CD14-positive monocyte (primary cell): ENCODE measurements around the gene SLC8A2. TPM values are rescaled to one million over a fixed set of nuclear protein-coding genes. Genes with fewer than 3 reads are reported as not detected.

Experiments used
- DNase-seq, 3 donors: peaks; one replicate each; pipeline ENCODE4 v3.0.0-alpha.2; 2011 to 2022
- H2AFZ ChIP-seq: 2 replicates; pipeline ENCODE4 v1.6.0; 2012; ENCODE audit warnings: mild to moderate bottlenecking, low read depth, low read length, inconsistent platforms; ENCODE audit not compliant: insufficient read depth, poor library complexity, severe bottlenecking
- H3K27ac ChIP-seq, 2 donors: 1 replicate in 1 of 2; 2 replicates in 1 of 2; pipeline ENCODE4 v1.5.1; 2012 to 2013; ENCODE audit warnings: low read length in 2 of 2, control low read depth in 1 of 2, inconsistent platforms in 1 of 2, low read depth in 1 of 2, mild to moderate bottlenecking in 1 of 2
- H3K27me3 ChIP-seq, 2 donors: one replicate each; pipeline versions ENCODE4 v1.6.0 to v1.6.1; 2011 to 2013; ENCODE audit warnings: low read length in 2 of 2; ENCODE audit not compliant: control insufficient read depth in 2 of 2, insufficient read depth in 2 of 2
- H3K36me3 ChIP-seq, 2 donors: replicated peaks in 1 of 2; 1 replicate in 1 of 2; 2 replicates in 1 of 2; pipeline versions ENCODE4 v1.5.1 to v1.6.1; 2012 to 2013; ENCODE audit warnings: low read length in 2 of 2, control low read depth in 1 of 2, inconsistent platforms in 1 of 2, mild to moderate bottlenecking in 1 of 2; ENCODE audit not compliant: insufficient read depth in 2 of 2, control insufficient read depth in 1 of 2
- H3K4me1 ChIP-seq, 2 donors: 1 replicate in 1 of 2; 2 replicates in 1 of 2; pipeline versions ENCODE4 v1.5.1 to v1.6.1; 2012 to 2013; ENCODE audit warnings: low read length in 2 of 2, control low read depth in 1 of 2, inconsistent platforms in 1 of 2, mild to moderate bottlenecking in 1 of 2, moderate library complexity in 1 of 2; ENCODE audit not compliant: insufficient read depth in 2 of 2, control insufficient read depth in 1 of 2
- H3K4me2 ChIP-seq: replicated peaks from 2 replicates; pipeline ENCODE3; 2012; ENCODE audit warnings: low read length, moderate library complexity, mild to moderate bottlenecking; ENCODE audit not compliant: poor library complexity, severe bottlenecking; ENCODE audit errors: extremely low read depth
- H3K4me3 ChIP-seq, 3 experiments: fragments of 200-600 bp in 1 of 3; sonication (generic) in 1 of 3; replicated peaks in 1 of 3; 1 replicate in 2 of 3; 2 replicates in 1 of 3; pipeline ENCODE4 v1.5.1; 2011 to 2013; ENCODE audit warnings: low read length in 3 of 3, mild to moderate bottlenecking in 3 of 3, control low read depth in 2 of 3, low read depth in 2 of 3, inconsistent platforms in 1 of 3, moderate library complexity in 1 of 3
- H3K79me2 ChIP-seq: 2 replicates; pipeline ENCODE4 v1.6.0; 2012; ENCODE audit warnings: mild to moderate bottlenecking, control low read depth, inconsistent platforms, low read length, moderate library complexity; ENCODE audit not compliant: insufficient read depth
- H3K9ac ChIP-seq: 2 replicates; pipeline ENCODE4 v1.6.0; 2017; ENCODE audit warnings: low read length, mild to moderate bottlenecking; ENCODE audit not compliant: insufficient read depth, poor library complexity, severe bottlenecking
- H3K9me3 ChIP-seq, 2 donors: replicated peaks in 1 of 2; 1 replicate in 1 of 2; 2 replicates in 1 of 2; pipeline versions ENCODE4 v1.5.1 to v1.6.1; 2012 to 2013; ENCODE audit warnings: low read length in 2 of 2, control low read depth in 1 of 2; ENCODE audit not compliant: control insufficient read depth in 1 of 2, insufficient read depth in 1 of 2
- H4K20me1 ChIP-seq: 2 replicates; pipeline ENCODE4 v1.6.0; 2012; ENCODE audit warnings: mild to moderate bottlenecking, low read length, control low read depth, moderate library complexity; ENCODE audit not compliant: insufficient read depth
- H3K27ac Mint-ChIP-seq, 7 donors: one replicate each; pipeline ENCODE4 v1.8.0; 2020; ENCODE audit warnings: mild to moderate bottlenecking in 7 of 7, mixed read lengths in 7 of 7, moderate library complexity in 6 of 7, inconsistent platforms in 2 of 7
- H3K27me3 Mint-ChIP-seq, 3 donors: one replicate each; pipeline ENCODE4 v1.8.0; 2021 to 2022; ENCODE audit warnings: low read depth in 3 of 3, mild to moderate bottlenecking in 3 of 3, mixed read lengths in 3 of 3, moderate library complexity in 3 of 3, inconsistent platforms in 1 of 3
- H3K36me3 Mint-ChIP-seq, 2 donors: one replicate each; pipeline ENCODE4 v1.8.0; 2020; ENCODE audit warnings: mixed read lengths in 2 of 2, inconsistent platforms in 1 of 2, mild to moderate bottlenecking in 1 of 2
- H3K4me1 Mint-ChIP-seq: one replicate; pipeline ENCODE4 v1.8.0; 2020; ENCODE audit warnings: mild to moderate bottlenecking, mixed read lengths
- H3K4me3 Mint-ChIP-seq, 2 donors: one replicate each; pipeline ENCODE4 v1.8.0; 2020; ENCODE audit warnings: mild to moderate bottlenecking in 2 of 2, mixed read lengths in 2 of 2, moderate library complexity in 1 of 2
- H3K9me3 Mint-ChIP-seq, 7 donors: one replicate each; pipeline ENCODE4 v1.8.0; 2020 to 2022; ENCODE audit warnings: mixed read lengths in 7 of 7, mild to moderate bottlenecking in 6 of 7, moderate library complexity in 6 of 7, inconsistent platforms in 2 of 7
- CTCF ChIP-seq: fragments of 200-600 bp; IDR thresholded peaks from one replicate; pipeline ENCODE4 v1.8.0; 2022; ENCODE audit warnings: antibody characterized with exemption, mild to moderate bottlenecking
- WGBS: methylation state at CpG from one replicate; pipeline ENCODE4 v1.1.5; 2013; ENCODE audit warnings: missing lambda C conversion rate; ENCODE audit not compliant: insufficient coverage; 5-methylcytosine and 5-hydroxymethylcytosine counted together
- intact Hi-C, 2 donors: fragments of 100-400 bp; cut with micrococcal nuclease; formaldehyde crosslinking; loops; one replicate each; pipeline versions ENCODE4 v1.15.0 to v1.15.1; 2023
- polyA plus RNA-seq, 3 donors: library from polyadenylated mRNA; depleted of rRNA in 1 of 3; unstranded in 2 of 3; stranded (reverse) in 1 of 3; fragments of 300-500 nt in 2 of 3; fragments of >200 nt in 1 of 3; fragmentation: Illumina TruSeq in 2 of 3; gene quantifications; 1 replicate in 2 of 3; 2 replicates in 1 of 3; pipeline ENCODE4 v1.2.3, GENCODE V29; 2012 to 2021

SLC8A2 gene
- polyA plus RNA-seq, 3 donors = not detected

- no peaks in the 10 kb centered on the region for H3K36me3 Mint-ChIP-seq
- H3K27ac Mint-ChIP-seq = no peak overlapping the region
- WGBS = 61% methylated on average over 6 of the region's 9 CpGs
- H3K9me3 Mint-ChIP-seq = peaks cover 0 to 4% (median 0%) of the 10 kb centered on the region in 7 donors
- H3K4me1 ChIP-seq = no peaks in the 10 kb centered on the region
- DNase-seq = no peak
- H3K4me1 Mint-ChIP-seq = no peaks in the 10 kb centered on the region
- no peak overlapping the region for H3K27ac ChIP-seq
- H2AFZ ChIP-seq = no peak overlapping the region
- no peak overlapping the region for H3K4me3 ChIP-seq
- no peaks in the 10 kb centered on the region for H4K20me1 ChIP-seq
- H3K27me3 ChIP-seq = peaks cover 7 to 20% of the 10 kb centered on the region in 2 donors
- no peaks in the 10 kb centered on the region for H3K79me2 ChIP-seq
- H3K9ac ChIP-seq = no peak overlapping the region
- no peak overlapping the region for H3K4me2 ChIP-seq
- no peaks in the 10 kb centered on the region for H3K9me3 ChIP-seq
- intact Hi-C loops = no loop called here
- TF ChIP-seq CTCF = no peak
- peaks cover 38 to 59% (median 45%) of the 10 kb centered on the region in 3 donors for H3K27me3 Mint-ChIP-seq
- peak overlapping the region in 1 of 2 donors; percentile 31 for H3K4me3 Mint-ChIP-seq
- H3K36me3 ChIP-seq = no peaks in the 10 kb centered on the region
Measured at GRCh38 chr19:47404334-47405196, 67.1 kb downstream of the SLC8A2 start.

GRCh38 chr19:47402504-47402903 lies 69.2 kb downstream of the SLC8A2 start:
- no peaks in the 10 kb centered on the region for H4K20me1 ChIP-seq
- no peaks in the 10 kb centered on the region for H3K9me3 ChIP-seq
- no peak overlapping the region for H3K9ac ChIP-seq
- TF ChIP-seq CTCF = no peak
- no peaks in the 10 kb centered on the region for H3K36me3 ChIP-seq
- WGBS = 92% methylated on average over 13 of the region's 16 CpGs
- H3K36me3 Mint-ChIP-seq = no peaks in the 10 kb centered on the region
- intact Hi-C loops = no loop called here
- no peak overlapping the region for H3K4me2 ChIP-seq
- peaks cover 34 to 48% (median 37%) of the 10 kb centered on the region in 3 donors for H3K27me3 Mint-ChIP-seq
- no peak overlapping the region for H3K27ac ChIP-seq
- H3K4me3 ChIP-seq = no peak overlapping the region
- no peak for DNase-seq
- H3K4me1 Mint-ChIP-seq = no peaks in the 10 kb centered on the region
- H2AFZ ChIP-seq = no peak overlapping the region
- H3K4me1 ChIP-seq = no peaks in the 10 kb centered on the region
- no peaks in the 10 kb centered on the region for H3K79me2 ChIP-seq
- H3K4me3 Mint-ChIP-seq = no peak overlapping the region
- peaks cover 6 to 21% of the 10 kb centered on the region in 2 donors for H3K27me3 ChIP-seq
- H3K27ac Mint-ChIP-seq = no peak overlapping the region
- peaks cover 0 to 4% (median 0%) of the 10 kb centered on the region in 7 donors for H3K9me3 Mint-ChIP-seq
